GF-D8 (cell line): Measurements from ENCODE around the gene KEL.
A peak's percentile ranks its signal among the peaks of the same experiment; 100 is the strongest.
"Not testable (repeated sequence)": the region's sequence is repeated elsewhere in the genome, so short reads cannot be mapped to it uniquely, and the experiment has no call there.

Source experiments
- DNase-seq: peaks from one replicate; lab custom pipeline; 2025; lab: John Stamatoyannopoulos, UW

Gene KEL, protein sequence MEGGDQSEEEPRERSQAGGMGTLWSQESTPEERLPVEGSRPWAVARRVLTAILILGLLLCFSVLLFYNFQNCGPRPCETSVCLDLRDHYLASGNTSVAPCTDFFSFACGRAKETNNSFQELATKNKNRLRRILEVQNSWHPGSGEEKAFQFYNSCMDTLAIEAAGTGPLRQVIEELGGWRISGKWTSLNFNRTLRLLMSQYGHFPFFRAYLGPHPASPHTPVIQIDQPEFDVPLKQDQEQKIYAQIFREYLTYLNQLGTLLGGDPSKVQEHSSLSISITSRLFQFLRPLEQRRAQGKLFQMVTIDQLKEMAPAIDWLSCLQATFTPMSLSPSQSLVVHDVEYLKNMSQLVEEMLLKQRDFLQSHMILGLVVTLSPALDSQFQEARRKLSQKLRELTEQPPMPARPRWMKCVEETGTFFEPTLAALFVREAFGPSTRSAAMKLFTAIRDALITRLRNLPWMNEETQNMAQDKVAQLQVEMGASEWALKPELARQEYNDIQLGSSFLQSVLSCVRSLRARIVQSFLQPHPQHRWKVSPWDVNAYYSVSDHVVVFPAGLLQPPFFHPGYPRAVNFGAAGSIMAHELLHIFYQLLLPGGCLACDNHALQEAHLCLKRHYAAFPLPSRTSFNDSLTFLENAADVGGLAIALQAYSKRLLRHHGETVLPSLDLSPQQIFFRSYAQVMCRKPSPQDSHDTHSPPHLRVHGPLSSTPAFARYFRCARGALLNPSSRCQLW

DNA sequence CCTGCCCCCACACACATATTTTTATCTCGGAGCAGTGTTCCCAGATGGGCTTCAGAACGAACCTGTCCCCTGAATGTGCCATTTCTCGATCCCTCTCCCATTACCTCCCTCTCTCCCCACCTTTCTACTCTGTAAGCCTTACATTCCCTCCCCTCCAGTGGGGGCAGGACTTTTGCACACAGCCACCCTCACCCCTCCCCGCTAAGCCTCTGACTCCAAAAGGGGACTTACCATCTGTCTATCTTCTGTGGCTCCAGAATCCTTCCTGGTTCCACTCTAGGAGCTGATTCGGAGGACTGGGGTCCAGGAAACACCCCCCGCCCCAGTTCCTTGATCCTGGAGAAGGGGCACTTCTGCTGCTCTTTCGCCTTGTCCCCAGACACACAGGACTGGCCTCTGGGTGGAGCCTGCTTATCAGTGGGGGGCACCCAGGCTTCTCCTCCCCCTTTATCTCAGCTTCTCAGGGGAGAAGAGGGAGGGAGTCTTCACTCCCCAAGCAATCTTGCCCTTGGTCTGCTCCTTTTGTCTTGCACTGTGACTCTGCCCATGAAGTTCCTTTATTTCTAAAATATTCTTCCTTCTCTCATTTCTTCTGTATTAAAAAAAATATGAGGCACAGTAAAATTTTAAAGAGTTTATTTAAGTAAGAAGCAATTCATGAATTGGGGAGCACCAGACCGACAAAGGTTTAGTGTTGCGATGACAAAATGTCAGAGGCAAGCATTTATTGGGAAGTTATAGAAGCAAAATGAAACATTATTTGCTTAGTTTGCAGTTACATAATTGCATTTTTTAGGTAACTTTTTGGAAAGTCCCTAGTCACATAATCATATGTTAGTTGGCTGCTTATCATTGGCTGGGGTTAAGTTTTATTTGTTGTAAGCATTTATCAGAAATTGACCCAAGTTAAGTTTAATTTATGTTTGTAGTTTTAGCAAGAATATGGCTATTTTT lies at the start of gene KEL:
TSS of gene KEL (minus strand) at position 391 of the 954 bp plus-strand sequence. CDS start at position 234, 157 bp downstream.
- no peak for DNase-seq

- peak; percentile 10 for DNase-seq
Measured at GRCh38 chr7:143008007-143008901, 46.1 kb upstream of the KEL start.

DNA sequence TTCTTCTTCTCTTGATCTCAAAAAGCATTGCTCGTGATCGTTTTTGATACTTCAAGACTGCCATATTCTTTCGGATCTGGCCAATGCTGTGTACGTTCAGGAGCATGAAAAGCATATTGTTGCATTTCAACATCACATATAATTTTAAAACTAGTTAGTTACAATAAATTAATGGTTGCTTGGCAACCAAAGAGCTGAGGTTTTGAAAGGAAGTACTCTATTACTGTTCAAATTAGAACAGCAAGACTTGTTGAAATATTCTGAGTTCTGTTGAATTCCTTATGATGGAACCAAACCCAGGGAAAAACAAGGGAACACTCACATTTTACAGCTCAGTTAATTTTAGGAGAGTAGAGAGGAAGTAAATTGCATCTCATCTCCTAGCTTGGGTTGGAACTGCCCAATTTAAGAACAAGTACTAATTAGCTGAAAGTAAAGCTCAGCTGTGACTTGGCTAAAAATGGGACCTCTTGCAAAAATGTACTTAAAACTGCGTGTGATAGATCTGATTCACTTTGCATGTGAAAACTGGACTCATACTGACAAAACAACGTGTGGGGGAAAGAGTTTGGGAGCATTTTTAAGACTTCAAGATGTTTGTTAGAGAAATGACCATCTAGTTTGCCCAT lies 43.6 kb upstream of the KEL start:
- no peak for DNase-seq

- DNase-seq, result no peak
Measured at GRCh38 chr7:143003393-143004051, 41.4 kb upstream of the KEL start.

DNA sequence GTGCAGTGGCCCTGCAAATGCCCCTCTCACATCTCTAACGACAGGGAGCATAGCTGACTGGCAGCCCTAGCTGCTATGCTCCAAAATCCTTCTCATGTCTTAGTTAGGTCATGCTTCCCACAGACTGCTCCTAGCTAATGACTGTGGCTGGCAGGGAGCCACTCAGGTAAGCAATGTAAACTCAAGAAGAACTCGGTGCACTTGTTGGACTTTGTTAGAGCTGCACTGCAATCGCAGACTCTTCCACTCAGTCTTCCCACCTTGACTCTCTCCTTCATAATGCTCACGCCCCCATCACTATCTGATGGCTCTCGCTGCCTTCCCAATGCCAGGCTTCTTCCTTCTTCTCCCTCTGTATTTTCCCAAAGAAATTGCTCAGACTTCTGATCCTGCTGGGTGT lies 40.7 kb upstream of the KEL start:
- DNase-seq, result no peak

GRCh38 chr7:143002106-143002505 lies 39.9 kb upstream of the KEL start:
- no peak for DNase-seq

- DNase-seq, result no peak
Measured at GRCh38 chr7:143000648-143001047, 38.5 kb upstream of the KEL start.

GRCh38 chr7:142999793-143000192 lies 37.6 kb upstream of the KEL start:
- no peak for DNase-seq

- no peak for DNase-seq
Measured at GRCh38 chr7:142998966-142999365, 36.8 kb upstream of the KEL start.

DNA sequence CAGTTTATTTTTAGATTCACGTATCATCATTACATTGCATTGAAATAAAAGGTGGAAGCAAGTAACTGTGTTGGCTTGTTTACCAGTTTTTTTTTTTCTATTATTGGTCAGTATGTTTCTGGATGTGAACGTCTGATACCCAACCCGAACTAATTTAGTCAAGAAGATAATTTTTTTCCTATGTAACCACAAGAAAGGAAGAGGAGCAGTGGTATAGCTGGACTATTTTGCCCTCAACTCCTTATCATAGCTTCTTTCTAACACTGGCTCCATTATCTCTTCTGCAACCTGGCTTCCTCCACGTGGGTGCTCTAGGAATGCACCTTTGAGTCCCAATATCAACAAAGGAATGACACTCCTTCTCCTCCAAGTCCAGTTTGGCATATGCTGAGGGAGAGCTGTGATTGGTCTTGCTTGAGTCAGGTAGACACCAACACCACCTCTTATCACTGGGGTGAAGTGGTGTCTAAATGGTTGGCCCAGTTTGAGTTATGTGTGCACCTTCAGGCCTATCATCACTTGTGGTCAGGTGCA lies 35.4 kb upstream of the KEL start:
- no peak for DNase-seq

DNA sequence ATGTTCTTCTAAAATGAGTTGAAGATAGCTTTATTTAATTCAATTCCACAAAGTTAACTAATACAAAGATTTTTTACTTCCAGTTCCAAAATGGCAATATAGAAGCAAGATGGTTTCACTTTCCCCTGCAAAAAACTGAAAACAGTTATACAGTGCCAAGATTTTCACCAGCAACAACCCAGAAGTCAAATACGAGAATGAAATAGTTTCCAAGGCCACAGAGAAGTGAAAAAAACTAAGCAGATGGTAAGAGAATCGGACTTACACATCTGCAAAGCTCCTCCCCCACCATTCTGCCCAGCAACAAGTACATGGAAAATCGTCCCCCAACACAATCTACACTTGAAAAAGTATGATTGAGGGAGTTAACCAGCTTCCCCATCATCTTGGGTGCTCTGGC lies 30.3 kb upstream of the KEL start:
- DNase-seq, result no peak

DNA sequence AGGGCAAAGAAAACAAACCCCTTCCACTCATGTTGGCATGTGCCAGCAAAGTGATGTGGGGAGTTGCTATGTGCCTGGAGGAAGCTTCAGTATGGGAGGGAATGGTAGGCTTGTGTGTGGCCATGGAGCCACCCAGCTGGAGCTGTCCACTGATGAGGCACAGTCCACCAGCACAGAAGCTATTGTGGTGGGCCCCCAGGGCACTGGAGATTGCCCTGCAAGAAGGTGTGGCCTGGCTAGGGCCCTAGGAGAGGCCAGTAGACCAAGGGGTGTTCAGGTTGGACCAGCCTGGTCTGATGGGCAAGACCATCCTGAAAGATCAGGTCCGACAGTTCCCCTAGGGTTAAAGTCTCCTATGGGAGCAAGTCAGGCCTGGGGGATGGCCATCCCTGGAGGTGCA lies 22.1 kb upstream of the KEL start:
- no peak for DNase-seq

- no peak for DNase-seq
Measured at GRCh38 chr7:142983825-142984224, 21.7 kb upstream of the KEL start.

- not testable (repeated sequence) for DNase-seq
Measured at GRCh38 chr7:142978402-142978801, 16.2 kb upstream of the KEL start.

DNA sequence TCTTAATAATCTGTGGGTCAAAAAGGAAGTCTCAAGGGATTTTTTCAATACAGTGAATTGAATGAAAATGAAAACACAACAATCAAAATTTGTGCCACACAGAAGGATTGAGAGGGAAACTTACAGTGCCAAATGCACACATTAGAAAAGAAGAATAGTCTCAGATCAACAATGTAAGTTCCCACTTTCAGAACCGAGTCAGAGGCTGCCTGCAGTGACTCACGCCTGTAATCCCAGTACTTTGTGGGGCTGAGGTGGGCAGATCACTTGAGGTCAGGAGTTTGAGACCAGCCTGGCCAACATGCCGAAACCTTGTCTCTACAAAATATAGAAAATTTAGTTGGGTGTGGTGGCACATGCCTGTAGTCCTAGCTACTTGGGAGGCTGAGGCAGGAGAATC lies 12.5 kb upstream of the KEL start:
- no peak for DNase-seq

DNA sequence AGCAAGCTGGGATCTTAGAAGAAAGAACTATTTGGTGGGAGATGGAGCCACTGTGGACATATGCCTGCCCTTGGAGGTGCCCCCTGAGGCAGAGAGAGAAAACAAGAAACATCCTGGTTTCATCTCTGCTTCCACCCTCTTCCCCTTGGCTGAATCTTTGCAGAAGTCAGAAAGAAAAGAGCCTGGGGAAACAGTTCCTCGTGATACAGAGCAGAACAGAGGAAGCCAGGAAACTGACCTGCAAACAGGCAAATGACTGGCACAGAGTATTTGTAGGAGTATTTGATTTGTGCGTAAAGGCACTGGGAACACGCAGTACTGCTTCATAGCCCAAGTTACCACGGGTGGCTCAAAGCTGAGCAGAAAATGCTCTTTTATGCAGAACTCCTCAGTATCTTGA lies 7.0 kb upstream of the KEL start:
- no peak for DNase-seq

GRCh38 chr7:142968229-142968628 lies 6.1 kb upstream of the KEL start:
- DNase-seq, result no peak

- no peak for DNase-seq
Measured at GRCh38 chr7:142964502-142965246, 2.5 kb upstream of the KEL start.

DNA sequence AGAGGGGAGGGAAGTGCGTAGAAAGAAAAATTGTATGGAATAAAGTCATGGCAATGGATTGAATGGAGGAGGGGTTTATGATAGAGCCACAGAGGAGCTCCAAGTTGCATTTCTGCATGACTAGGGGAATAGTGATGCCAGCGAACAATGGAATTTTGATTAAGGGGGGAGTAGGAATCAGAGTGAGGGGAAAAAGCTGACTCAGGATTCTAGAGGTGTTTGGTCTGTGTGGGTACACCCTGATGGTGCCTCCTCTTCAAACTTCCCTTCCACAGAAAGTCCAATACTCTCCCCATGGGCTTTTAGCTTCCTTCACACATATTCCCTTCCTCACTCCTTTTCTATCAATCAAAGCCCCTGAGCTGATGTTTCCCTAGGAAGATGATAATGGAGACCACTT lies 1.8 kb upstream of the KEL start:
- no peak for DNase-seq
